ENCODE results near the gene FYCO1.

DNA sequence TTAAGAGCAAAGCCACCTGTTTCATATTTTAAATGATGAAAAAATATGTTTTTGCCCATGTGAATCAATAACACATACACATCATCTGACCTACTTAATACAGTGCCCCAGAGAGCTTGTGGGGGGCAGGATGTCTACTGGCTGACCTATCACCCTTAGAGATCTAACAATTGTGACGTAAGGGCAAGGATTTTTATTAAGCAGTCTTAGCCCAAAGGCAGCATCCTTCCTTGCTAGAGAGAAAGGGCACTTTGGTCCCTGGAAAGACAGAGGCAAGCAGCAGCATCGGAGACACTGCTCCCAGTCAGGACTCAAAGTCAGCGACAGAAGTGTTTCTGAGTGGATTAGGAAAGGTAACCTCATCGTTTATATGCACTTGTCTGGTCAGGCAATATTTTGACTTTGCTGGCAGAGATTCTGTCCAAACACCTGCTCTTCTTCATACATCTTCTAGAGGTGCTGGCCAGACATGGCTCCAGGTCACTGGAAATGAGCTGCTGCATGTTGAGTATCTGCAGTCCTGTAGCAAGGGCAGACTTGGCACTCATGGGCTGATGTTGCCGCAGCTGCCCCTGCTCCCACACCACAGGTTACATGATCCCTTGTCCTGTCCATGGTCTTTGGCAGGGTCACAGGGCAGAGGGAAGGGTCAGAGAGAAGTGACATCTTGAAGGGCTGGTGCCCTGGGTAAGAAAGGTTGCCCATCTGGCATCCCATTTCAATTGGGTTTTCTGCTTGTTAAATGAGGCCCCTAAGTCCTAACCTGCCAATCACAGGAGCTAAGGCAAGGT, 50.6 kb downstream of the FYCO1 start:
- TF ChIP-seq, protein P1, sequence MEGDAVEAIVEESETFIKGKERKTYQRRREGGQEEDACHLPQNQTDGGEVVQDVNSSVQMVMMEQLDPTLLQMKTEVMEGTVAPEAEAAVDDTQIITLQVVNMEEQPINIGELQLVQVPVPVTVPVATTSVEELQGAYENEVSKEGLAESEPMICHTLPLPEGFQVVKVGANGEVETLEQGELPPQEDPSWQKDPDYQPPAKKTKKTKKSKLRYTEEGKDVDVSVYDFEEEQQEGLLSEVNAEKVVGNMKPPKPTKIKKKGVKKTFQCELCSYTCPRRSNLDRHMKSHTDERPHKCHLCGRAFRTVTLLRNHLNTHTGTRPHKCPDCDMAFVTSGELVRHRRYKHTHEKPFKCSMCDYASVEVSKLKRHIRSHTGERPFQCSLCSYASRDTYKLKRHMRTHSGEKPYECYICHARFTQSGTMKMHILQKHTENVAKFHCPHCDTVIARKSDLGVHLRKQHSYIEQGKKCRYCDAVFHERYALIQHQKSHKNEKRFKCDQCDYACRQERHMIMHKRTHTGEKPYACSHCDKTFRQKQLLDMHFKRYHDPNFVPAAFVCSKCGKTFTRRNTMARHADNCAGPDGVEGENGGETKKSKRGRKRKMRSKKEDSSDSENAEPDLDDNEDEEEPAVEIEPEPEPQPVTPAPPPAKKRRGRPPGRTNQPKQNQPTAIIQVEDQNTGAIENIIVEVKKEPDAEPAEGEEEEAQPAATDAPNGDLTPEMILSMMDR (IDR thresholded peaks at IDR 0.05), result no peak
- TF ChIP-seq ZFX (IDR thresholded peaks at IDR 0.05; ENCODE audit: borderline replicate concordance), result no peak

Data from 22Rv1 (cell line).